Endodermal cell (in vitro differentiated cells): ENCODE data around the gene ARHGEF3. TPM values are rescaled to one million over a fixed set of nuclear protein-coding genes. Genes with fewer than 3 reads are reported as not detected.

Source experiments
- DNase-seq: peaks from one replicate; pipeline ENCODE4 v3.0.0-alpha.2; 2017
- H3K27ac ChIP-seq: 2 replicates; pipeline ENCODE4 v1.5.1; 2013; ENCODE audit warnings: mild to moderate bottlenecking, low read depth, low read length, moderate library complexity
- H3K27me3 ChIP-seq: 2 replicates; pipeline ENCODE4 v1.6.1; 2013; ENCODE audit warnings: mild to moderate bottlenecking, low read length, moderate library complexity; ENCODE audit not compliant: insufficient read depth, control insufficient read depth, poor library complexity, severe bottlenecking
- H3K36me3 ChIP-seq: 2 replicates; pipeline ENCODE4 v1.7.0; 2013; ENCODE audit warnings: mild to moderate bottlenecking, low read length, moderate library complexity; ENCODE audit not compliant: control insufficient read depth, insufficient read depth
- H3K4me1 ChIP-seq: one replicate; pipeline ENCODE4 v1.7.0; 2013; ENCODE audit warnings: low read length; ENCODE audit not compliant: control insufficient read depth, insufficient read depth
- H3K4me3 ChIP-seq: 2 replicates; pipeline ENCODE4 v1.5.1; 2013; ENCODE audit warnings: mild to moderate bottlenecking, low read length, moderate library complexity
- H3K9ac ChIP-seq: 2 replicates; pipeline ENCODE4 v1.6.1; 2013; ENCODE audit warnings: mild to moderate bottlenecking, low read length, moderate library complexity; ENCODE audit not compliant: poor library complexity, severe bottlenecking; ENCODE audit errors: extremely low read depth
- H3K9me3 ChIP-seq: 2 replicates; pipeline ENCODE4 v1.6.1; 2013; ENCODE audit warnings: mild to moderate bottlenecking, low read length, moderate library complexity; ENCODE audit not compliant: control insufficient read depth
- H3K27ac Mint-ChIP-seq: 2 replicates; pipeline ENCODE4 v1.8.0; 2020; ENCODE audit warnings: mixed read lengths
- H3K27me3 Mint-ChIP-seq: 2 replicates; pipeline ENCODE4 v1.8.0; 2021; ENCODE audit warnings: mild to moderate bottlenecking, mixed read lengths; ENCODE audit not compliant: insufficient read depth
- H3K36me3 Mint-ChIP-seq: 2 replicates; pipeline ENCODE4 v1.8.0; 2020; ENCODE audit warnings: low read depth, mixed read lengths
- H3K4me1 Mint-ChIP-seq: 2 replicates; pipeline ENCODE4 v1.8.0; 2020; ENCODE audit warnings: mixed read lengths
- H3K4me3 Mint-ChIP-seq: 2 replicates; pipeline ENCODE4 v1.8.0; 2020; ENCODE audit warnings: mild to moderate bottlenecking, moderate library complexity, mixed read lengths
- H3K9me3 Mint-ChIP-seq: 2 replicates; pipeline ENCODE4 v1.8.0; 2020; ENCODE audit warnings: mild to moderate bottlenecking, mixed read lengths
- whole genome bisulfite sequencing, 2 experiments: methylation state at CpG; one replicate each; pipeline versions ENCODE4 v1.1.5 to v1.1.7; 2013; ENCODE audit warnings: missing lambda C conversion rate in 2 of 2, mixed read lengths in 1 of 2; ENCODE audit not compliant: insufficient coverage in 1 of 2, insufficient read length in 1 of 2; 5-methylcytosine and 5-hydroxymethylcytosine counted together
- total RNA-seq, 2 donors: library from RNA; stranded (reverse); fragmentation: NEBNext Ultra II Directional in 1 of 2; extraction: Animal tissue kit (Norgen Biotek cat#: 25700) in 1 of 2; gene quantifications; 2 replicates in 1 of 2; 3 replicates in 1 of 2; pipeline ENCODE4 v1.2.1, GENCODE V29; 2021
- TF ChIP-seq, protein P1 (sequence below): fragments of 200-600 bp; sonication (generic); conservative IDR thresholded peaks from 2 replicates; pipeline ENCODE4 v1.5.0; 2021; ENCODE audit warnings: antibody characterized with exemption, mild to moderate bottlenecking

ARHGEF3 gene
- total RNA-seq, 2 donors from 2014 or later: 12.7 to 14.1 TPM

DNA sequence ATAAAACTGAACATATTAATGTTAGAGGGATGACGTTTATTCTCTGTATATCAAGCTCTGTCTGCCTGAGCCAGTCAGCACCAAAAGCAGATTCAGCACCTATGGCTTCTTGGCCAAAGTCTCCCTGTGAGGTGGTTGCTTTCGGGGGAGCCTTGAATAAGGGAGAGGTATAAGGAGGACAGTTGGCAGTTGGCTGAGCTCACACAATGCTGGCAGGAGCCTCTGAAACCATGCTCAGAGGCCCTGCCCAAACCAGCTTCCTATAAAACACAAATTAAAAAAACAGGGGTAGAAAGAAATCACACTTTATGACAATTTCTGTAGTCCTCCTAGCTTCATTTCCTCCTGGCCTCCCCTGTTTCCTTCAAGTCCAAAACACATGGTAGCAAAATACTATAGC is 18.8 kb downstream of the ARHGEF3 start:
- H3K36me3 Mint-ChIP-seq: no peaks in the 10 kb centered on the region
- peak overlapping the region; percentile 91 for H3K27ac Mint-ChIP-seq
- Histone ChIP-seq H3K4me1 (peaks cover 39% of the 10 kb centered on the region), H3K36me3 (no peaks in the 10 kb centered on the region), H3K4me3 (peak overlapping the region; percentile 16), H3K27ac (peak overlapping the region; percentile 8), H3K27me3 (no peaks in the 10 kb centered on the region), H3K9me3 (no peaks in the 10 kb centered on the region), H3K9ac (peak overlapping the region; percentile 58)
- WGBS, 2 experiments: 75% methylated on average over 2 of the region's 2 CpGs; no CpG with 5 or more reads in 1 of the 2 experiments
- peaks cover 52% of the 10 kb centered on the region for H3K4me1 Mint-ChIP-seq
- no peaks in the 10 kb centered on the region for H3K27me3 Mint-ChIP-seq
- TF ChIP-seq, protein P1, sequence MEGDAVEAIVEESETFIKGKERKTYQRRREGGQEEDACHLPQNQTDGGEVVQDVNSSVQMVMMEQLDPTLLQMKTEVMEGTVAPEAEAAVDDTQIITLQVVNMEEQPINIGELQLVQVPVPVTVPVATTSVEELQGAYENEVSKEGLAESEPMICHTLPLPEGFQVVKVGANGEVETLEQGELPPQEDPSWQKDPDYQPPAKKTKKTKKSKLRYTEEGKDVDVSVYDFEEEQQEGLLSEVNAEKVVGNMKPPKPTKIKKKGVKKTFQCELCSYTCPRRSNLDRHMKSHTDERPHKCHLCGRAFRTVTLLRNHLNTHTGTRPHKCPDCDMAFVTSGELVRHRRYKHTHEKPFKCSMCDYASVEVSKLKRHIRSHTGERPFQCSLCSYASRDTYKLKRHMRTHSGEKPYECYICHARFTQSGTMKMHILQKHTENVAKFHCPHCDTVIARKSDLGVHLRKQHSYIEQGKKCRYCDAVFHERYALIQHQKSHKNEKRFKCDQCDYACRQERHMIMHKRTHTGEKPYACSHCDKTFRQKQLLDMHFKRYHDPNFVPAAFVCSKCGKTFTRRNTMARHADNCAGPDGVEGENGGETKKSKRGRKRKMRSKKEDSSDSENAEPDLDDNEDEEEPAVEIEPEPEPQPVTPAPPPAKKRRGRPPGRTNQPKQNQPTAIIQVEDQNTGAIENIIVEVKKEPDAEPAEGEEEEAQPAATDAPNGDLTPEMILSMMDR: no peak
- no peaks in the 10 kb centered on the region for H3K9me3 Mint-ChIP-seq
- no peak for DNase-seq
- H3K4me3 Mint-ChIP-seq: peak overlapping the region; percentile 17

GRCh38 chr3:56782215-56782614 is 19.5 kb downstream of the ARHGEF3 start:
- DNase-seq: peak; percentile 71
- H3K36me3 Mint-ChIP-seq: no peaks in the 10 kb centered on the region
- peaks cover 57% of the 10 kb centered on the region for H3K4me1 Mint-ChIP-seq
- peak overlapping the region; percentile 8 for H3K27ac ChIP-seq
- H3K9ac ChIP-seq: peak overlapping the region; percentile 58
- peak overlapping the region; percentile 33 for H3K4me3 ChIP-seq
- H3K4me3 Mint-ChIP-seq: peak overlapping the region; percentile 17
- TF ChIP-seq, protein P1: no peak
- WGBS, 2 experiments: 20 to 58% methylated on average over 3 to 4 of the region's 4 CpGs
- peak overlapping the region; percentile 91 for H3K27ac Mint-ChIP-seq
- H3K36me3 ChIP-seq: no peaks in the 10 kb centered on the region
- no peaks in the 10 kb centered on the region for H3K9me3 Mint-ChIP-seq
- no peaks in the 10 kb centered on the region for H3K27me3 ChIP-seq
- no peaks in the 10 kb centered on the region for H3K27me3 Mint-ChIP-seq
- H3K4me1 ChIP-seq: peaks cover 46% of the 10 kb centered on the region
- no peaks in the 10 kb centered on the region for H3K9me3 ChIP-seq

- H3K27ac Mint-ChIP-seq: peak overlapping the region; percentile 82
- no peak for DNase-seq
- H3K27ac ChIP-seq: no peak overlapping the region
- no peaks in the 10 kb centered on the region for H3K27me3 ChIP-seq
- peak overlapping the region; percentile 33 for H3K4me3 ChIP-seq
- H3K9ac ChIP-seq: peak overlapping the region; percentile 58
- H3K36me3 Mint-ChIP-seq: no peaks in the 10 kb centered on the region
- H3K4me1 Mint-ChIP-seq: peaks cover 59% of the 10 kb centered on the region
- TF ChIP-seq, protein P1: no peak
- H3K4me3 Mint-ChIP-seq: peak overlapping the region; percentile 17
- H3K9me3 ChIP-seq: no peaks in the 10 kb centered on the region
- peaks cover 50% of the 10 kb centered on the region for H3K4me1 ChIP-seq
- no peaks in the 10 kb centered on the region for H3K9me3 Mint-ChIP-seq
- no peaks in the 10 kb centered on the region for H3K27me3 Mint-ChIP-seq
- WGBS, 2 experiments: 89 to 94% methylated on average over 2 of the region's 2 CpGs
- H3K36me3 ChIP-seq: no peaks in the 10 kb centered on the region
Measured at GRCh38 chr3:56781762-56782161, 20.0 kb downstream of the ARHGEF3 start.
